IPS DF 6.9 (cell line): ENCODE measurements around the gene MMEL1.

Source experiments
- DNase-seq: peaks from one replicate; pipeline ENCODE4 v3.0.0-alpha.2; 2013; ENCODE audit warnings: low read depth, low spot score
- H3K27ac ChIP-seq: one replicate; pipeline ENCODE4 v1.5.1; 2013; ENCODE audit warnings: low read length, control low read depth
- H3K27me3 ChIP-seq: 2 replicates; pipeline ENCODE4 v1.6.1; 2013; ENCODE audit warnings: mild to moderate bottlenecking, low read length; ENCODE audit not compliant: control insufficient read depth, insufficient read depth
- H3K36me3 ChIP-seq: 2 replicates; pipeline ENCODE4 v1.6.1; 2013; ENCODE audit warnings: low read length; ENCODE audit not compliant: control insufficient read depth, insufficient read depth
- H3K4me1 ChIP-seq: 2 replicates; pipeline ENCODE4 v1.6.1; 2013; ENCODE audit warnings: low read length; ENCODE audit not compliant: control insufficient read depth, insufficient read depth
- H3K4me3 ChIP-seq: 2 replicates; pipeline ENCODE4 v1.5.1; 2013; ENCODE audit warnings: mild to moderate bottlenecking, low read length
- H3K9me3 ChIP-seq: 2 replicates; pipeline ENCODE4 v1.6.1; 2013; ENCODE audit warnings: low read length, inconsistent platforms; ENCODE audit not compliant: control insufficient read depth, insufficient read depth
- WGBS: extraction: QIAGEN DNeasy Blood & Tissue Kit; methylation state at CpG from one replicate; pipeline ENCODE4 v1.1.7; 2013; ENCODE audit warnings: mixed read lengths, missing lambda C conversion rate; ENCODE audit not compliant: insufficient read length, insufficient coverage; 5-methylcytosine and 5-hydroxymethylcytosine counted together

The MMEL1 gene

DNA sequence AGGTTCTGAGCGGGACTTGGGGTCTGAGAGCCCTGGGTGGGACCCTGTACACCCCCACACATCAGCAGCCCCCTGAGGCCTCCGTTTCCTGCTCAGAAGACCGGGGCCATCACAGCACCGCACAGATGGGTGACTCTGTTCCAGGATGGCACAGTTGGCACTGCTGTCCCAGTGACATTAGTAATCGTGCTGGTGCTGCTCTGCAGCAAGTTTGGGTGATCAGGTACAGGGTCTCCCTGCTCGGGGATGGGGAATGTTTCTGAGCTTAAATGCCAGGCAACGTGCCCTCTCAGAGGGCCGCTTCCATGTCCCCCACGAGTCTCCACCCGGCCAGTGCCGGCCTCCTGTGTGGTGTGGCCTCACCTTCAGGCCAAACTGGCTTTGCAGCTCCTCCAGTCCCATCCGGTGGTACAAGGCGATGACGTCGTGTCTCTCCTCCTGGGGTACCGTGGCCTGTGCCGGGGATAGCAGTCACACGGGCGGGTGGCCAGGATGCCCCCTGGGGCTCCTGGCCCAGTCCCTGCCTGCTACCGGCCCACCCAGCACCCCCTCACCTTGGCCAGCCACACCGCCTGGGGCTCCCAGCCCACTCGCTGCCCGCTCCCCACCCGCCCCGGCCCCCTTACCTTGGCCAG lies 29.2 kb downstream of the MMEL1 start:
- DNase-seq = no peak
- H3K27me3 ChIP-seq = no peaks in the 10 kb centered on the region

DNA sequence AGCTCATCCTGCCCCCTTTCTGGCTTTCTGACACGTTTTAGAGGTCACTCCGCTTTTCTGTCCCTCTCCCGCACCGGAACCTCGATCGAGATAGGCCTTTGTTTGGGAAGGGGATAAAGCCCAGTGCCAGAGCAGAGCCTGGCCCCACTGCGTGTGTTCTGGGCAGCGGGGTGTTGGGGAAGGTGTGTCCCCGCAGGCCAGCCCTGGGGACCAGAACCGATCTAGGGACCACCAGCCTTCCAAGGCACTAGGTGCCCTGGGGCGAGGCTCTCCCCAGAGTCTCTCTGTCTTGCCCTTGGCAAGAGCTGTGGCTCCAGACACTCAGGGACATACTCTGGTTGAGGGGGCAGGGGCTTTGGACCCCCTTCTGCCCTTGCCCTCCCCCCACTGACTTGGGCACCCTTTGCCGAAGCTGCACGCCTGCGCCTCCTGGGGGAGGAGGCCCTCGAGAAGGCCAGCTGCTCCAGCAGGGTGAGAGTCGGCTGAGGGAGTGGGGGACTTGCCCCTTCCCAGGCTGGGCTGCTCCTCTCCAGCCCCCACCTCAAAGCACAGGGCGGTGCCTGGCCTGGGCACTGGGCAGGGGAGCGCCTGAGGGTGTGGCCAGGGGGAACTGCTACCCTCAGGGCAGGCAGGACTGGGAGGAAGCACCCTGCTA lies 29.8 kb downstream of the MMEL1 start:
- Histone ChIP-seq H3K9me3 (peaks cover 15% of the 10 kb centered on the region), H3K4me3 (no peak overlapping the region), H3K36me3 (no peaks in the 10 kb centered on the region), H3K4me1 (no peaks in the 10 kb centered on the region), H3K27me3 (no peaks in the 10 kb centered on the region), H3K27ac (no peak overlapping the region)
- WGBS = no CpG with 5 or more reads among the region's 18 CpGs
- no peak for DNase-seq

More for the DNA sequence above, 29.2 kb downstream of the MMEL1 start:
- whole genome bisulfite sequencing = no CpG with 5 or more reads among the region's 25 CpGs
- H3K4me3 ChIP-seq = no peak overlapping the region
- no peaks in the 10 kb centered on the region for H3K36me3 ChIP-seq
- H3K4me1 ChIP-seq = no peaks in the 10 kb centered on the region
- H3K27ac ChIP-seq = no peak overlapping the region
- H3K9me3 ChIP-seq = peaks cover 16% of the 10 kb centered on the region

DNA sequence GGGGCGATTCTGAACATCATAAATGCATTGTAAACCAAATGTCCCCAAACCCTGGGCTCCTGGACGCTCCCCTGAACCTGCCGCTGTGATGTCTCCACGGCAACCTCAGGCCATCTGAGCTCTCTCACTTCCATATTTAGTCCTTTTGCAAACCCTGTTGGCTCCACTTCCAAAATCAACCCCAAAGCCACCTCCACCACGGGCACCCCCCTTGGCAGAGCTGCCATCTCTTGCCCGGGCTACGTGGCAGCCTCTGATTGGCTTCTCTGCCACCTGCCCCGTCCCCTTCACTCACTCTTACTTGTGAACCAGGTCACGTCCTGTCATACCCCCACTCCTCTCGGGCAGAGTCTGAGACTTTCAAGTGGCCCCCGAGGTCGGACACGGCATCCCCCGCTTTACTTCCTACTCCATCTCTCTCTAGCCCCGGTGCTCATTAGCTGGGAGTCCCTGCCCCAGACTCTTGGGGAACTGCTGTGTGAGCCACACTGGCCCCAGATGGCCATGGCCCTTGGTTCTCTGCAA lies 30.4 kb downstream of the MMEL1 start:
- Histone ChIP-seq H3K4me3 (no peak overlapping the region), H3K4me1 (no peaks in the 10 kb centered on the region), H3K36me3 (no peaks in the 10 kb centered on the region), H3K27me3 (no peaks in the 10 kb centered on the region), H3K27ac (no peak overlapping the region), H3K9me3 (peaks cover 15% of the 10 kb centered on the region)
- WGBS = no CpG with 5 or more reads among the region's 15 CpGs
- DNase-seq = no peak

DNA sequence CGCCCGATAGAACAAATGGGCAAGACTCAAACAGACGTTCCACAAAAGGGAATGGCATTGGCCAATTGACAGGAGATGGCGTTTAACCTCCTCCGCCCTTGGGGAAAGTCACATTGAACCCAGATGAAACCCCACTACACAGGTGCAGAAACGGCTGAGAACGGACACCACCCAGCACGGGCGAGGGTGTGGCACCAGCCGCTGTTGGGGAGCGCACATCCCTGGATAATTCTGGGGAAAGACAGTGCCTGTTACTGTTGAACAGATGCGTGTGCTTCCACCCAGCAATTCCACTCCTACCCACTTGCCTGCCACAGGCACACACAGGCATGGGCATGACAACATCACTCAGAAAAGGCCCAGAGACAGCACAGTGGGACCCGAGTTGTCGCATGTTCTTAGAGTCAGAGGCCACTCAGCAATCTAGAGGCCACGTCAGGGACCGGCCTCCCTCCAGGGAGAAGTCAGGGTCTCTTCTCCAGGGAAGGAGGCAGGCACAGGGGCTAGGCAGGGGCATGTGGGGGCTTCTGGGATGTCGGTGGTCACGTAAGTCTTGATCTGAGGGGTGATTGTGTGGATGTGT lies 31.0 kb downstream of the MMEL1 start:
- no peak overlapping the region for H3K4me3 ChIP-seq
- WGBS = no CpG with 5 or more reads among the region's 18 CpGs
- no peak for DNase-seq
- no peaks in the 10 kb centered on the region for H3K27me3 ChIP-seq
- H3K4me1 ChIP-seq = no peaks in the 10 kb centered on the region
- peaks cover 14% of the 10 kb centered on the region for H3K9me3 ChIP-seq
- H3K36me3 ChIP-seq = no peaks in the 10 kb centered on the region
- no peak overlapping the region for H3K27ac ChIP-seq

DNA sequence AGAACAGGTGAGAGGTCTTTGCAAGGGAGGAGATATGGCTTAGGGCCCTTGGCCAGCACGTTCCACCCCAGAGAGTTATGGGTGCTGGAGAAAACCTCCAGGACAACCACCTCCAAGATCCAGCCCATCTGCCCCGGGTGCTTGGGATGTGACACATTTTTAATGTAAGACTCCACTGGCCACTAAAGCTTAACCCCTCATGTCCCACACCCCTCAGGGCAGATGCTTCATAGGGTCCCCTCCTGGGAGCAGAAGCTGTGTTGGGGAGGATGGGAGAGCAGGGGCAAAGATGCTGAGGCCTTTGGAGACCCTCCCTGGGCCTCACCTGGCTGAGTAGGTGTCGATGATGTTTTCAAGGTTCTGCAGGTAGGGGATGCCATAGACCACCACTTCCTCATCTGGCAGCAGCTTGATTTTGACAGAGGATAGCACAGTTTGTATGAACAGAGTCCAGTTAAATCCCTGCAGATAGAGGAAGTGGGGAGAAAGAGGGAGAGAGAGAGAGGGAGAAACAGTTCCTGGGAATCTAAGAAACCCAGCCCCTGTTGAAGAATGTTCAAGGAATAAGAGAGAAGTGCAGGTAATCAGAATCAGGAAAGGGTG lies 34.4 kb downstream of the MMEL1 start:
- H3K27ac ChIP-seq = no peak overlapping the region
- H3K9me3 ChIP-seq = peaks cover 13% of the 10 kb centered on the region
- WGBS = no CpG with 5 or more reads among the region's 3 CpGs
- no peaks in the 10 kb centered on the region for H3K27me3 ChIP-seq
- H3K4me1 ChIP-seq = no peaks in the 10 kb centered on the region; the same call in 1 of the 2 replicates
- no peak overlapping the region for H3K4me3 ChIP-seq
- no peak for DNase-seq
- no peaks in the 10 kb centered on the region for H3K36me3 ChIP-seq

DNA sequence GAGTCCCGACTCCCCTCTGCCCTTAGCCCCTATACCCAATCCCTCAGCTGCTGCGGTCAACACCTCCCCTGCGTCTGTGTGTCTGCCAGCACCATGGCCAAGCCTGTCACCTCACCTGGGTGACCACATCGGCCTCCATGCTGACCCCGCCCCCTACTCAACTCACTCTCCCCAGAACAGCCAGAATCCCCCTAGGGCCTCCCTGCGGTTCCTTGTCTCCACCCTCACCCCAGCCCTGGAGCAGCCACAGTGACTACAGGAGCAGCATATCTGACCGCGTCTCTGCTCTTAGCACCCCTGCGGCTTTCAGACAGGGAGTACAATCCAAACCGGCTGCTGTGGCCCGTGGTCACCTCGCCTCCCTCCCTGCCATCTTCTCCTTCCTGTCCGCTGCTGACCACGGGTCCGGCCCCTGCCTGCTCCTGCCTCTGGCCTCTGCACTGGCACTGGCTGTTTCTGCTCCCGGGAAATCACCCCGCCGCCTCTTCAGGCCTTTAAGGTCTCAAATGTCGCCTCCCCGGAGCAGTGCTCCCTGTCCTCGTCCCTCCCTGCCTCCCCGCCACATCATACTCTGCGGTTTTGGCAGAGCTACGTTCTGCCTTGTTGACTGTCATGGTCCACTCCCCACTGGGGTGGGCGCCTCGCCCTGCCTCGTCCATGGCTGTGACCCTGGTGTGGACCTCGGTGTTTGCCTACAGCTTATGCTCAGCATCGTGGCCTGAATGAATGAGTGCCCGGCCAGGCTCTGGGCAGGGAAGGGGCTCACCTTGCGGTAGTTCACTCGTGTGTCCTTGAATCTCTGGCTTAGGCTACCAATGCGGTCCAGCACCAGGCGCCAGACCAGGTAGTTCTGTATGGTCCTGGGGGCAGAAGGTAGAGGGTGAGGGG lies 35.1 kb downstream of the MMEL1 start:
- no peak overlapping the region for H3K27ac ChIP-seq
- H3K27me3 ChIP-seq = no peaks in the 10 kb centered on the region
- H3K4me1 ChIP-seq = no peaks in the 10 kb centered on the region; the same call in 1 of the 2 replicates
- H3K9me3 ChIP-seq = peaks cover 18% of the 10 kb centered on the region
- no peaks in the 10 kb centered on the region for H3K36me3 ChIP-seq
- no CpG with 5 or more reads among the region's 34 CpGs for WGBS
- no peak for DNase-seq
- no peak overlapping the region for H3K4me3 ChIP-seq

DNA sequence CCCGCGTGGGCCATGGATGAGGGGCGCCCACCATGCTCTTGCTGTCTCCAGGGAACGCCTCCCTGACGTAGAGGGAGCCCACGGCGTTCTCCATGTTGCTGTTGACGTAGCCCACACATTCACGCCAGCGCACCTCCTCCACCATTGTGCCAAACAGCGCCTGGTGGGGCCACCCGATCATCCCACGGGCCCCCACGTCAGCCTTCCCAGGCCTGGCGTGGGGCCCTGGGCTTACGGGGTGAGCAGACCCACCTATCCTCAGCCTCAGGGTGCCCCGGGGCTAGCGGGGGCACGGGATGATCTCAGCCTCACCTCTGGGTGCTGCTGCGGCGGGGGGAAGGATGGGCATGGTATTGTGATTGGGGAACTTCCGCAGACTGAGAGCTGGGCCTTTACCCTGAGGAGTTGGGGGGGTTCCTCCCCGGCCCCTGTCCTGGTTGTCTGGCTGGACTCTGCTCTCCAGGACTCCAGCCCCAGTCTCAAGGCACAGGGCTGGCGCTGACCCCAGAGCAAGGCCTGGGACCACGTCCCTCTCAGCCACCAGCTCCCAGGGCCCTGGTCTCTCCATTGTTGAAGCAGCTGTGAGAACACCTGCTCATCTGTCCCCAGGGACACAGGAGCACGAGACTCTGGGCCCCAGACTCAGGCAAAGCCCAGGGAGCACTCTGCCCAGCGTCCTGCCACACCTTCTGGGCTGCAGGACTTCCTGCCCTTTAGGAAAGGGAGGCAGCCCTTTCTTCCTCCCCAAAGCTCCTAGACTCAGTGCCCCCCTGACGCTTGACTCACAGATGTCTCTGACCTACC lies 36.1 kb downstream of the MMEL1 start:
- Histone ChIP-seq H3K36me3 (no peaks in the 10 kb centered on the region), H3K4me3 (no peak overlapping the region), H3K27ac (no peak overlapping the region), H3K27me3 (no peaks in the 10 kb centered on the region), H3K4me1 (no peaks in the 10 kb centered on the region; the same call in 1 of the 2 replicates), H3K9me3 (peaks cover 17% of the 10 kb centered on the region)
- no CpG with 5 or more reads among the region's 28 CpGs for WGBS
- no peak for DNase-seq

DNA sequence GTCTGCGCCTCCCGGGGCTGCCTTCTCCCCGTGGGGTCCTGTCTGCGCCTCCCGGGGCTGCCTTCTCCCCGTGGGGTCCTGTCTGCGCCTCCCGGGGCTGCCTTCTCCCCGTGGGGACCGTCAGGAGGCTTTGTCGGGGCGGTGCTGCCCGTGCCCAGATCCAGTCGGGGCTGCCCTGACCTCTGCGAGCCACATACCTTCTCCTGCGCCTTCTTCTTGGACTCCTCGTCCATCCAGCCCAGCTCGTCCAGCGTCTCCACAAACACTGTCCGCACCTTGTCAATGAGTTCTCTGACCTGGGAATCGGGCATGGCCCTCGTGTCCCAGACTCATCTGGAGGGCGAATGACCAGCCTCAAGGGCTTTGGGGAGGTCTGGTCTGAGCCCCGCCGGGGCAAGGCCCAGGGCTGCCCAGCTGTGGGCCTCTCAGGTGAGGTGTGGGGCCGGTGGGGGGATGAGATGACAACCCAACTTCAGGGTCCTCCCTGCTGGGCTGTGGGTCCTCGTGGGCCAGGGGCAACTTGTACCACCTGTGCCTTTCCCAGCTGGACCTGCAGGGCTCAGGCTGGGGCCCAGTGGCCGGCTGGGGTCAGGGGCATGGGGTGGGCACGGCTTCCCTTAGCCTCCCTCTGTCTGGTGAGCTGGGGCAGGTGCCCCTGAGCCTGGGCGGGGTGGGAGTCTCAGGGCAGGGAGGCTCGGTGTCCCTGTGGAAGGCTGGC lies 36.8 kb downstream of the MMEL1 start:
- no CpG with 5 or more reads among the region's 31 CpGs for WGBS
- Histone ChIP-seq H3K4me1 (no peaks in the 10 kb centered on the region; the same call in 1 of the 2 replicates), H3K27me3 (no peaks in the 10 kb centered on the region), H3K4me3 (no peak overlapping the region), H3K9me3 (peaks cover 18% of the 10 kb centered on the region), H3K27ac (no peak overlapping the region), H3K36me3 (no peaks in the 10 kb centered on the region)
- DNase-seq = no peak

DNA sequence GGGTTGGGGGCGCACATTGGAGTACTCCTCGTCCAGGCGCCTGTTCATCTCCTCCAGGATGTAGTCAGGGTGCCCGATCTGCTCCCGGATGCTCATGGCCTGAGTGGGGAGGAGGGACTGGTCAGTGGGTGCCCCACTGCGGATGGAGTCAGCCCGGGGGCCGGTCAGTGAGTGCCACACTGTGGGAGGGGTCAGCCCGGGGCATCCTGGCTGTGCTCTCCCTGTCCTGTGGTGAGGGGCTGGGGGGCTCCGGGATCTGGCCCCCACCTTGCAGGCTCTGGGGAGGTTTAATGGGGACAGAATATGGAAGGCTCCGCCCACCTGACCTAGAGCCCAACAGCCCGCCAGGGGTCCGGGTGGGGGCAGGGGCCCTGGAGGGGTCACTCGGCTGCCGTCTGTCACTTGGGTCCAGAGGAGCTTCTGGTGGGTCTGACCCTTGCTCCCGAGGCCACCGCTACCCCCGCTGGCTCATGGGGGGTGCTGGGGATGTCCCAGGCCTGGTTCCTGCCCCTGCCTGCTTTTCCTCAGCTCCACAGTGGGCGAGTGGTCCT lies 37.5 kb downstream of the MMEL1 start:
- no peak overlapping the region for H3K27ac ChIP-seq
- H3K4me1 ChIP-seq = no peaks in the 10 kb centered on the region; the same call in 1 of the 2 replicates
- no peak overlapping the region for H3K4me3 ChIP-seq
- DNase-seq = no peak
- H3K9me3 ChIP-seq = peaks cover 18% of the 10 kb centered on the region
- no peaks in the 10 kb centered on the region for H3K27me3 ChIP-seq
- WGBS = no CpG with 5 or more reads among the region's 19 CpGs
- H3K36me3 ChIP-seq = peaks cover 4% of the 10 kb centered on the region; the same call in 1 of the 2 replicates
